T-helper 1 cell treated with Interleukin-12 subunit alpha and Interleukin-12 subunit beta and Interleukin-4 antibody, amounts not matched to agents 30 μg/mL and 1 μg/mL, for 36 hours (primary cell): ENCODE data around the gene PRAMEF12.

Experiments
- H3K27ac Mint-ChIP-seq: one replicate; pipeline ENCODE4 v1.8.0; 2021; ENCODE audit warnings: mild to moderate bottlenecking, mixed read lengths
- H3K27me3 Mint-ChIP-seq: one replicate; pipeline ENCODE4 v1.8.0; 2021; ENCODE audit warnings: low read depth, mixed read lengths
- H3K36me3 Mint-ChIP-seq: one replicate; pipeline ENCODE4 v1.8.0; 2021; ENCODE audit warnings: low read depth, mixed read lengths
- H3K4me1 Mint-ChIP-seq: one replicate; pipeline ENCODE4 v1.8.0; 2021; ENCODE audit warnings: low read depth, mixed read lengths
- H3K4me3 Mint-ChIP-seq: one replicate; pipeline ENCODE4 v1.8.0; 2021; ENCODE audit warnings: mild to moderate bottlenecking, moderate library complexity, mixed read lengths
- H3K9me3 Mint-ChIP-seq: one replicate; pipeline ENCODE4 v1.8.0; 2021; ENCODE audit warnings: mixed read lengths

Gene PRAMEF12

DNA sequence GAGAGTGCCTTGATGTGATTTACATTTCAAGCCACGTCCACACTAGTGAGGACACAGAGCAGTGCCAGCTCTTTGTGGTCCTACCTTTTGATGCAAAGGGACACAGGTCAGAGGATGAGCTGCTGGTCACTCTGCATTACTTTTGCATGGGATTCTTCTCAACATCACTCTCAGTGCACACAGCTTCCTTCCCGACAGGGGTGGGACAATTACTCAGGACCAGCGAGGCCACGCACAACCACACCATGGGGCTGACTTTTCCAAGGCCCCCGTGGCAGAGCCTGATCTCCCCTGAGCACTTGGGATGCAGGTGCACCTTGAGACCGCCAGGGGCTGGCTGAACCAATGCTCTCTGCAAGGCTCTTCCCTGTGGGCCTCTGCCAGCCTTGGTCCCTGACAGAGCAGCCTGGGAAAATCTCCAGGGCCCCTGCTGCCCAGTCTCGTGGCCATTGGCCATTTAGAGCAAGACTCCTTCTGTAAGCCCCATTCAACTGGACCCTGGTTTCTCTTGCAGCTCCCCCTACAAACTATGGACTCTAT is 13.2 kb upstream of the PRAMEF12 start:
- H3K27ac Mint-ChIP-seq, result no peak overlapping the region
- peaks cover 10% of the 10 kb centered on the region for H3K27me3 Mint-ChIP-seq
- no peaks in the 10 kb centered on the region for H3K9me3 Mint-ChIP-seq
- H3K4me1 Mint-ChIP-seq, result no peaks in the 10 kb centered on the region
- no peaks in the 10 kb centered on the region for H3K36me3 Mint-ChIP-seq
- H3K4me3 Mint-ChIP-seq, result no peak overlapping the region

- Mint-ChIP-seq H3K4me1 (no peaks in the 10 kb centered on the region), H3K27me3 (peaks cover 18% of the 10 kb centered on the region), H3K9me3 (no peaks in the 10 kb centered on the region), H3K36me3 (no peaks in the 10 kb centered on the region), H3K27ac (no peak overlapping the region), H3K4me3 (no peak overlapping the region)
Measured at GRCh38 chr1:12761781-12762180, 11.8 kb upstream of the PRAMEF12 start.

- Mint-ChIP-seq H3K4me1 (no peaks in the 10 kb centered on the region), H3K4me3 (no peak overlapping the region), H3K36me3 (no peaks in the 10 kb centered on the region), H3K27me3 (peaks cover 21% of the 10 kb centered on the region), H3K9me3 (no peaks in the 10 kb centered on the region), H3K27ac (no peak overlapping the region)
Measured at GRCh38 chr1:12762766-12763165, 10.8 kb upstream of the PRAMEF12 start.

GRCh38 chr1:12763479-12763878 is 10.1 kb upstream of the PRAMEF12 start:
- H3K4me3 Mint-ChIP-seq, result no peak overlapping the region
- H3K4me1 Mint-ChIP-seq, result no peaks in the 10 kb centered on the region
- H3K27me3 Mint-ChIP-seq, result peaks cover 17% of the 10 kb centered on the region
- H3K9me3 Mint-ChIP-seq, result no peaks in the 10 kb centered on the region
- H3K27ac Mint-ChIP-seq, result no peak overlapping the region
- H3K36me3 Mint-ChIP-seq, result no peaks in the 10 kb centered on the region

- H3K4me3 Mint-ChIP-seq, result no peak overlapping the region
- H3K36me3 Mint-ChIP-seq, result no peaks in the 10 kb centered on the region
- H3K4me1 Mint-ChIP-seq, result no peaks in the 10 kb centered on the region
- no peaks in the 10 kb centered on the region for H3K9me3 Mint-ChIP-seq
- no peak overlapping the region for H3K27ac Mint-ChIP-seq
- H3K27me3 Mint-ChIP-seq, result peaks cover 17% of the 10 kb centered on the region
Measured at GRCh38 chr1:12764016-12764415, 9.5 kb upstream of the PRAMEF12 start.

GRCh38 chr1:12769031-12769430 is 4.5 kb upstream of the PRAMEF12 start:
- H3K4me1 Mint-ChIP-seq, result no peaks in the 10 kb centered on the region
- H3K27ac Mint-ChIP-seq, result no peak overlapping the region
- H3K9me3 Mint-ChIP-seq, result no peaks in the 10 kb centered on the region
- no peak overlapping the region for H3K4me3 Mint-ChIP-seq
- no peaks in the 10 kb centered on the region for H3K36me3 Mint-ChIP-seq
- peaks cover 17% of the 10 kb centered on the region for H3K27me3 Mint-ChIP-seq

- Mint-ChIP-seq H3K4me3 (no peak overlapping the region), H3K27me3 (peaks cover 17% of the 10 kb centered on the region), H3K36me3 (no peaks in the 10 kb centered on the region), H3K9me3 (no peaks in the 10 kb centered on the region), H3K27ac (no peak overlapping the region), H3K4me1 (no peaks in the 10 kb centered on the region)
Measured at GRCh38 chr1:12769976-12770505, 3.5 kb upstream of the PRAMEF12 start.

- H3K4me3 Mint-ChIP-seq, result no peak overlapping the region
- H3K36me3 Mint-ChIP-seq, result no peaks in the 10 kb centered on the region
- H3K27ac Mint-ChIP-seq, result no peak overlapping the region
- peaks cover 13% of the 10 kb centered on the region for H3K27me3 Mint-ChIP-seq
- H3K9me3 Mint-ChIP-seq, result no peaks in the 10 kb centered on the region
- H3K4me1 Mint-ChIP-seq, result no peaks in the 10 kb centered on the region
Measured at GRCh38 chr1:12770620-12771019, 2.9 kb upstream of the PRAMEF12 start.

DNA sequence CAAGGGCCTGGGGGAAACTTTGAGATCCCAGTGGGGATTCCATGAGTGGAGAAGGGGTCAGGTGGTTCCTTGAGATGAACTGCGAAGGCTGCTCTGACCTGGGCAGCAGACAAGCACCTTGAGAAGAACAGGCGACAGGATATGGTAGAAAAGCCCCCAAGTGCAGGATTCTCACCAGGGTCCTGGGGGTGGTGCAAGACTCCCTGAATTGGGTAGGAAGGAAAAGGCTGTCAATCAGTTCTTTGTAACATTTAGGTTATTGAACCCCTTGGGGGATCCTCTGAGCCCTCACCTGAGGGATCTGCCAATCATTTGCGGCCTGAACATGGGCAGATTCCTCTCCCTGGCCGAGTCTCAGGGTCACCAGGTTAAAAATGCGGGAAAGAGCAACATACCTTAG is 2.4 kb upstream of the PRAMEF12 start:
- Mint-ChIP-seq H3K27ac (no peak overlapping the region), H3K27me3 (peaks cover 7% of the 10 kb centered on the region), H3K4me3 (no peak overlapping the region), H3K36me3 (no peaks in the 10 kb centered on the region), H3K4me1 (no peaks in the 10 kb centered on the region), H3K9me3 (no peaks in the 10 kb centered on the region)

DNA sequence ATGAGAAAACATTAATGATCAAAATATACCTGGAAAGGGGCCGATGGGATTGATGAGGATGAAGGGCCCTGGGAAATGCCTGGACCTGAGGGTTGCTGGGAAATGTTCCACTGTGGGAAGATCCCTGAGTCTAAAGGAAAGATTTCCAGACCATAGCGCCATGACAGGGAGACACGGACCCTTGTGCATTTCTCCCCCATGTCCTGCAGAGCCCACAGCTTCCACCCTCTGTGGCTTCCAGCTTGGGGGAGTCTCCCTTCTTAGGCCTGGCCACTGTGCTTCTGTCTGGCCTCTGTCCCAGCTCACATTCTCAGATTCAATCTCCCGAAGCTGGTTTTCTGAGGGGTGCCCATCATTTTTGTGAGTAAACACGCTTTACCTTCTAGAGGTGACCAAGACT is 1.0 kb upstream of the PRAMEF12 start:
- Mint-ChIP-seq H3K9me3 (no peaks in the 10 kb centered on the region), H3K4me1 (no peaks in the 10 kb centered on the region), H3K36me3 (no peaks in the 10 kb centered on the region), H3K4me3 (no peak overlapping the region), H3K27ac (no peak overlapping the region), H3K27me3 (peaks cover 4% of the 10 kb centered on the region)

DNA sequence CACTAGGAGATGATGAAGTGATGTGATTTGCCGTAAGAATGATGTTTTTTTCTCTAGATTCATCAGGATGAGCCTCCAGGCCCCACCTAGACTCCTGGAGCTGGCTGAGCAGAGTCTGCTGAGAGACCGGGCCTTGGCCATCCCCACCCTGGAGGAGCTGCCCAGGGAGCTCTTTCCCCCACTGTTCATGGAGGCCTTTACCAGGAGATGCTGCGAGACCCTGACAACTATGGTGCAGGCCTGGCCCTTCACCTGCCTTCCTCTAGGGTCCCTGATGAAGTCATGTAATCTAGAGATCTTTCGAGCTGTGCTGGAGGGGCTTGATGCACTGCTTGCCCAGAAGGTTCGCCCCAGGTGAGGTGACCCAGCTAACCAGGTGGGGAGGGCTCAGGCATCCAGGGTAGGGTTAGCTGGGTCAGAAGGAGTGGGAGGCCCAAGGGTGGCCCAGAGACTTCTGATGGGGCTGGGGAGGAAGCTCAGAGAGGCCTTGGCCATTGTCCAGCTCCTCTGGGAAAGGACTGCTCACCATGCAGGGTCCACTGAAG is 1.3 kb downstream of the PRAMEF12 start:
- Mint-ChIP-seq H3K9me3 (no peaks in the 10 kb centered on the region), H3K27ac (no peak overlapping the region), H3K36me3 (no peaks in the 10 kb centered on the region), H3K4me1 (no peaks in the 10 kb centered on the region), H3K4me3 (no peak overlapping the region), H3K27me3 (no peaks in the 10 kb centered on the region)

GRCh38 chr1:12775443-12775842 is 1.9 kb downstream of the PRAMEF12 start:
- H3K27me3 Mint-ChIP-seq, result no peaks in the 10 kb centered on the region
- H3K4me3 Mint-ChIP-seq, result no peak overlapping the region
- no peaks in the 10 kb centered on the region for H3K9me3 Mint-ChIP-seq
- no peaks in the 10 kb centered on the region for H3K4me1 Mint-ChIP-seq
- no peaks in the 10 kb centered on the region for H3K36me3 Mint-ChIP-seq
- H3K27ac Mint-ChIP-seq, result no peak overlapping the region

- no peaks in the 10 kb centered on the region for H3K4me1 Mint-ChIP-seq
- H3K27me3 Mint-ChIP-seq, result no peaks in the 10 kb centered on the region
Measured at GRCh38 chr1:12776801-12777557, 3.4 kb downstream of the PRAMEF12 start.

GRCh38 chr1:12778061-12778460 is 4.5 kb downstream of the PRAMEF12 start:
- Mint-ChIP-seq H3K4me3 (no peak overlapping the region), H3K4me1 (no peaks in the 10 kb centered on the region), H3K27me3 (no peaks in the 10 kb centered on the region), H3K27ac (no peak overlapping the region), H3K9me3 (peaks cover under 1% of the 10 kb centered on the region), H3K36me3 (no peaks in the 10 kb centered on the region)

More at GRCh38 chr1:12776801-12777557, 3.4 kb downstream of the PRAMEF12 start:
- Mint-ChIP-seq H3K9me3 (no peaks in the 10 kb centered on the region), H3K4me3 (no peak overlapping the region), H3K27ac (no peak overlapping the region), H3K36me3 (no peaks in the 10 kb centered on the region)

- no peak overlapping the region for H3K4me3 Mint-ChIP-seq
- no peaks in the 10 kb centered on the region for H3K4me1 Mint-ChIP-seq
- peaks cover 8% of the 10 kb centered on the region for H3K9me3 Mint-ChIP-seq
- no peak overlapping the region for H3K27ac Mint-ChIP-seq
- H3K36me3 Mint-ChIP-seq, result no peaks in the 10 kb centered on the region
- H3K27me3 Mint-ChIP-seq, result no peaks in the 10 kb centered on the region
Measured at GRCh38 chr1:12778907-12779306, 5.4 kb downstream of the PRAMEF12 start.
